Adrenal gland (tissue), 5 donors: ENCODE measurements around the gene RIN2.

Source experiments
- CTCF ChIP-seq, 6 experiments: fragments of 450-650 bp in 4 of 6; fragments of 200-600 bp in 2 of 6; sonication (generic) in 1 of 6; IDR thresholded peaks; 1 replicate in 5 of 6; 2 replicates in 1 of 6; pipeline versions ENCODE4 v1.5.1 to v1.8.0; 2016 to 2021; ENCODE audit warnings: antibody characterized with exemption in 6 of 6, mild to moderate bottlenecking in 2 of 6, moderate library complexity in 1 of 6
- POLR2A ChIP-seq, 2 donors: fragments of 450-650 bp; IDR thresholded peaks; one replicate each; pipeline ENCODE4 v1.6.1; 2017; ENCODE audit warnings: antibody characterized with exemption in 2 of 2, mild to moderate bottlenecking in 2 of 2, moderate library complexity in 1 of 2
- donor health status: DM: no; HTN: no; CAD: no.

GRCh38 chr20:19807191-19807945 lies 49.3 kb downstream of the RIN2 start:
- TF ChIP-seq CTCF (IDR thresholded peaks at IDR 0.05), result no peak
- TF ChIP-seq POLR2A (IDR thresholded peaks at IDR 0.05), result no peak
